PC-3 (cell line): ENCODE data around the gene UNC5C. TPM values are rescaled to one million over a fixed set of nuclear protein-coding genes. Genes with fewer than 3 reads are reported as not detected.

Experiments
- ATAC-seq: fragments of 200-7000 bp; cut with Tn5 transposase; 2 replicates; pipeline ENCODE4 v1.9.1; 2020; ENCODE audit warnings: mild to moderate bottlenecking, moderate library complexity
- BruUV-seq: library from RNA; stranded (reverse); fragments of 400-500 nt; replicated peaks from 2 replicates; lab custom pipeline; 2021; lab: Mats Ljungman, UMichigan
- CTCF ChIA-PET: fragments of 300-600 bp; sonication (Branson Sonifier 250); formaldehyde crosslinking; loops from one replicate; lab custom pipeline; 2022; ENCODE audit warnings: antibody characterized with exemption; lab: Charles Lee
- POLR2A ChIA-PET: fragments of 300-600 bp; sonication (Branson Sonifier 250); formaldehyde crosslinking; loops from one replicate; lab custom pipeline; 2022; ENCODE audit warnings: antibody characterized with exemption; ENCODE audit not compliant: unreplicated experiment; lab: Charles Lee
- DNase-seq: peaks from one replicate; pipeline ENCODE4 v3.0.0-alpha.2; 2015
- H2AFZ ChIP-seq: fragments of 300-600 bp; sonication (generic); 2 replicates; pipeline ENCODE4 v1.6.0; 2016; ENCODE audit warnings: antibody characterized with exemption, low read length
- H3F3A ChIP-seq: fragments of 300-600 bp; sonication (generic); one replicate; pipeline ENCODE4 v1.6.0; 2017; ENCODE audit warnings: antibody characterized with exemption, low read length, control low read depth, mild to moderate bottlenecking; ENCODE audit not compliant: unreplicated experiment
- H3K27ac ChIP-seq: fragments of 300-600 bp; sonication (generic); 2 replicates; pipeline ENCODE4 v1.5.1; 2016; ENCODE audit warnings: mild to moderate bottlenecking, low read length
- H3K27me3 ChIP-seq: fragments of 300-600 bp; sonication (generic); 2 replicates; pipeline ENCODE4 v1.6.1; 2016; ENCODE audit warnings: low read length, mixed read lengths
- H3K36me3 ChIP-seq: fragments of 300-600 bp; sonication (generic); 2 replicates; pipeline ENCODE4 v1.6.1; 2016; ENCODE audit warnings: low read depth, mixed run types, low read length, mixed read lengths
- H3K4me1 ChIP-seq: fragments of 300-600 bp; sonication (generic); 2 replicates; pipeline ENCODE4 v1.5.1; 2016; ENCODE audit warnings: low read length; ENCODE audit not compliant: insufficient read depth
- H3K4me2 ChIP-seq: fragments of 300-600 bp; sonication (generic); 2 replicates; pipeline ENCODE4 v1.6.0; 2016; ENCODE audit warnings: low read length
- H3K4me3 ChIP-seq: fragments of 300-600 bp; sonication (generic); 2 replicates; pipeline ENCODE4 v1.5.1; 2016; ENCODE audit warnings: mild to moderate bottlenecking, low read length, mixed read lengths
- H3K79me2 ChIP-seq: fragments of 300-600 bp; sonication (generic); 2 replicates; pipeline ENCODE4 v1.6.1; 2017; ENCODE audit warnings: low read length, mixed read lengths
- H3K9ac ChIP-seq: fragments of 300-600 bp; sonication (generic); 2 replicates; pipeline ENCODE4 v1.6.0; 2016; ENCODE audit warnings: mild to moderate bottlenecking, low read length
- H3K9me2 ChIP-seq: fragments of 300-600 bp; sonication (generic); replicated peaks from 2 replicates; pipeline ENCODE4 v1.6.1; 2016; ENCODE audit warnings: mixed run types, low read length, mixed read lengths
- H3K9me3 ChIP-seq: fragments of 300-600 bp; sonication (generic); 2 replicates; pipeline ENCODE4 v1.6.1; 2016; ENCODE audit warnings: low read length, mixed read lengths
- H4K20me1 ChIP-seq: fragments of 300-600 bp; sonication (generic); 2 replicates; pipeline ENCODE4 v1.6.1; 2016; ENCODE audit warnings: low read length, mixed read lengths
- EZH2 ChIP-seq: fragments of 300-600 bp; sonication (generic); IDR thresholded peaks from one replicate; pipeline ENCODE4 v1.6.1; 2017; ENCODE audit warnings: antibody characterized with exemption, mild to moderate bottlenecking, low read length; ENCODE audit not compliant: unreplicated experiment
- EZH2phosphoT487 ChIP-seq: fragments of 300-600 bp; sonication (generic); IDR thresholded peaks from 2 replicates; pipeline ENCODE4 v1.6.1; 2018; ENCODE audit warnings: mild to moderate bottlenecking, antibody characterized with exemption, low read length, borderline replicate concordance
- intact Hi-C: fragments of 100-400 bp; cut with micrococcal nuclease; formaldehyde crosslinking; loops from 2 replicates; pipeline ENCODE4 v1.9.0; 2023
- total RNA-seq: library from RNA; depleted of rRNA; stranded (reverse); fragments of >200 nt; gene quantifications from 2 replicates; pipeline ENCODE4 v1.2.3, GENCODE V29; 2014
- TF ChIP-seq, protein P1 (sequence below): fragments of 300-600 bp; sonication (generic); conservative IDR thresholded peaks from 2 replicates; pipeline ENCODE4 v1.5.1; 2017; ENCODE audit warnings: antibody characterized with exemption, low read depth, mild to moderate bottlenecking, low read length

The UNC5C gene
- total RNA-seq, 1 experiment from 2014 or later, result not detected

GRCh38 chr4:95556207-95556859, 7.6 kb upstream of the UNC5C start:
- CTCF ChIA-PET, result no interaction called here
- BruUV-seq, result no TSS peak

GRCh38 chr4:95552942-95553550, 4.3 kb upstream of the UNC5C start:
- intact Hi-C loops, result no loop called here
- Histone ChIP-seq H3K4me2 (no peak overlapping the region), H2AFZ (no peak overlapping the region), H3K27ac (no peak overlapping the region), H4K20me1 (no peaks in the 10 kb centered on the region), H3K79me2 (no peaks in the 10 kb centered on the region), H3K9me2 (no peaks in the 10 kb centered on the region), H3K9me3 (no peaks in the 10 kb centered on the region), H3F3A (no peaks in the 10 kb centered on the region), H3K4me1 (peaks cover 4% of the 10 kb centered on the region), H3K36me3 (no peaks in the 10 kb centered on the region), H3K27me3 (peaks cover 24% of the 10 kb centered on the region), H3K9ac (no peak overlapping the region), H3K4me3 (no peak overlapping the region)
- ATAC-seq (no peak), DNase-seq (no peak)
- no TSS peak for BruUV-seq
- POLR2A ChIA-PET, result no interaction called here
- no peak for TF ChIP-seq EZH2
- no peak for TF ChIP-seq EZH2phosphoT487
- TF ChIP-seq, protein P1, sequence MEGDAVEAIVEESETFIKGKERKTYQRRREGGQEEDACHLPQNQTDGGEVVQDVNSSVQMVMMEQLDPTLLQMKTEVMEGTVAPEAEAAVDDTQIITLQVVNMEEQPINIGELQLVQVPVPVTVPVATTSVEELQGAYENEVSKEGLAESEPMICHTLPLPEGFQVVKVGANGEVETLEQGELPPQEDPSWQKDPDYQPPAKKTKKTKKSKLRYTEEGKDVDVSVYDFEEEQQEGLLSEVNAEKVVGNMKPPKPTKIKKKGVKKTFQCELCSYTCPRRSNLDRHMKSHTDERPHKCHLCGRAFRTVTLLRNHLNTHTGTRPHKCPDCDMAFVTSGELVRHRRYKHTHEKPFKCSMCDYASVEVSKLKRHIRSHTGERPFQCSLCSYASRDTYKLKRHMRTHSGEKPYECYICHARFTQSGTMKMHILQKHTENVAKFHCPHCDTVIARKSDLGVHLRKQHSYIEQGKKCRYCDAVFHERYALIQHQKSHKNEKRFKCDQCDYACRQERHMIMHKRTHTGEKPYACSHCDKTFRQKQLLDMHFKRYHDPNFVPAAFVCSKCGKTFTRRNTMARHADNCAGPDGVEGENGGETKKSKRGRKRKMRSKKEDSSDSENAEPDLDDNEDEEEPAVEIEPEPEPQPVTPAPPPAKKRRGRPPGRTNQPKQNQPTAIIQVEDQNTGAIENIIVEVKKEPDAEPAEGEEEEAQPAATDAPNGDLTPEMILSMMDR, result no peak
- CTCF ChIA-PET, result no interaction called here

More at GRCh38 chr4:95556207-95556859, 7.6 kb upstream of the UNC5C start:
- H3K9me3 ChIP-seq, result no peaks in the 10 kb centered on the region
- H3K79me2 ChIP-seq, result no peaks in the 10 kb centered on the region
- no peaks in the 10 kb centered on the region for H4K20me1 ChIP-seq
- ATAC-seq (no peak), DNase-seq (no peak)
- no peak overlapping the region for H3K4me3 ChIP-seq
- H3K27ac ChIP-seq, result no peak overlapping the region
- no peaks in the 10 kb centered on the region for H3F3A ChIP-seq
- H3K36me3 ChIP-seq, result no peaks in the 10 kb centered on the region
- H2AFZ ChIP-seq, result no peak overlapping the region
- H3K4me1 ChIP-seq, result no peaks in the 10 kb centered on the region
- POLR2A ChIA-PET, result no interaction called here
- intact Hi-C loops, result no loop called here
- TF ChIP-seq EZH2phosphoT487, result no peak
- TF ChIP-seq, protein P1, result no peak
- no peak for TF ChIP-seq EZH2
- no peaks in the 10 kb centered on the region for H3K9me2 ChIP-seq
- no peak overlapping the region for H3K9ac ChIP-seq
- H3K4me2 ChIP-seq, result no peak overlapping the region
- H3K27me3 ChIP-seq, result peaks cover 2% of the 10 kb centered on the region; the same call in 1 of the 2 replicates

DNA sequence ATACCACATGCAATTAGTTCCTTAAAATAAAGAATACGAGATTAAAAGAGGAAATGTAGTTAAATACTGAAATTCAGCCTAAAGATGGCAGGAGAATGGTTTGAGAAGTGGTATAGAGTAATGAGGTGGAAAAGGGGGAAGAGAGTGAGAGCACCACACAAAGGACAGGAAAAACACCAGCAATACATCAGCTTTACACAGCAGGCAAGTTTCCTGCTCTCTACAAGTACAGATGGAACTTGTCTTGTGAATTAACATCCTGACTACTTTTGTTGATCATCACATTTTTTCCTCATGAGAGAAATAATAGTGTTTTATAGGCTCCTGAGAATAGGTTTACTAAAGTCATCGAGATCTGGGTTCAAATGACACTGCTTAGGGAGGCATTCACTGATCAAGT, 2.9 kb upstream of the UNC5C start:
- H3K9ac ChIP-seq, result no peak overlapping the region
- TF ChIP-seq EZH2phosphoT487 (no peak), EZH2 (no peak)
- TF ChIP-seq, protein P1, result no peak
- H3K9me2 ChIP-seq, result no peaks in the 10 kb centered on the region
- H3K4me2 ChIP-seq, result no peak overlapping the region
- ChIA-PET CTCF (no interaction called here), POLR2A (no interaction called here)
- DNase-seq, result no peak
- H3K79me2 ChIP-seq, result no peaks in the 10 kb centered on the region
- no peaks in the 10 kb centered on the region for H4K20me1 ChIP-seq
- H3K27me3 ChIP-seq, result peaks cover 38% of the 10 kb centered on the region
- no peak for ATAC-seq
- H3K36me3 ChIP-seq, result no peaks in the 10 kb centered on the region
- no peak overlapping the region for H3K27ac ChIP-seq
- H3F3A ChIP-seq, result no peaks in the 10 kb centered on the region
- no peaks in the 10 kb centered on the region for H3K9me3 ChIP-seq
- intact Hi-C loops, result no loop called here
- peaks cover 4% of the 10 kb centered on the region for H3K4me1 ChIP-seq
- BruUV-seq, result no TSS peak
- no peak overlapping the region for H2AFZ ChIP-seq
- H3K4me3 ChIP-seq, result no peak overlapping the region
